Prostate gland (tissue), 2 donors: ENCODE data around the gene NOP53.

Source experiments
- POLR2A ChIP-seq: fragments of 450-650 bp; IDR thresholded peaks from one replicate; pipeline ENCODE4 v1.6.1; 2016; ENCODE audit warnings: antibody characterized with exemption, mild to moderate bottlenecking
- POLR2AphosphoS5 ChIP-seq: sonication (generic); formaldehyde crosslinking; IDR thresholded peaks from one replicate; pipeline ENCODE4 v1.6.1; 2017; ENCODE audit warnings: antibody characterized with exemption
- TF ChIP-seq, protein P1 (sequence below), 4 experiments: fragments of 200-600 bp in 2 of 4; fragments of 450-650 bp in 2 of 4; sonication (generic) in 2 of 4; IDR thresholded peaks; 1 replicate in 3 of 4; 2 replicates in 1 of 4; pipeline ENCODE4 v1.5.1; 2016 to 2019; ENCODE audit warnings: antibody characterized with exemption in 4 of 4, mild to moderate bottlenecking in 2 of 4, moderate library complexity in 2 of 4

DNA sequence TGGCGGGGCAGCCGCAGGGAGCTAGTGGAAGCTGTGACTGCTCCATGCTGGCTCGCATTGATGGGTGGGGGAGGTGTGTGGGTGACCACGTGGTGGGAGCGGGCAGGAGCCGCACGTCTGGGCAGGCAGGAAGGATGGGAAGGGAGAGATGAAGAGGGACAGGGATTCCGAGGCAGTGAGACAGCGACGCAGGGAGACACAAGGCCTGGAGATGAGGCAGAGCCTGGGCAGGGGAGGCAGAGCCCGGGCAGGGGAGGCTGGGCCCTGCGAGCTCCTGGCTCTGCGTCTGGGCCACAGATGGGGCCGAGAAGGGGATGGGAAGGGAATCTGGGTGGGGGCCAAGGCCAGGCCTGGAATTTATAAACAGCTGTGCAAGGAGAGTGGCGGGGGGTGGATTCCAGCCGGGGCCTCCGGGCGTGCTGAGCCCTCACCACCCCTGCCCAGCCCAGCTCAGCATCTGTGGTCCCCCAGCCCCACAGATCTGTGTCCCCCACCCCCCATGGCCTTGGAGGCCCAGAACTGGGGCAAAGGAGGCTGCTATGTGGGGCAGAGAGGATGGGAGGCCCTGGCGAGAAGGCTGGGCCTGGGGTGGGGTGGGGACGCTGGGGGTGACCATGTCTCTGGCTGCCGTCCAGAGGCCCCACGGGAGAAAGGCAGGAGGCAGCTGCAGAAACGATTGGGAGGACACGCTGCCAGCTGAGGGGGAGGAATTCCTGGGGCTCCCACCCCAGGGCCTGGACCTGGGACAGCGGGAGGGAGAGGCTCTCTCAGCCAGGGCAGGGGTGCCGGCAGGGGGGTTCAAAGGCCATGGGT, 26.1 kb upstream of the NOP53 start:
- TF ChIP-seq POLR2A (peak; percentile 51), POLR2AphosphoS5 (peak; percentile 89)
- TF ChIP-seq, protein P1, sequence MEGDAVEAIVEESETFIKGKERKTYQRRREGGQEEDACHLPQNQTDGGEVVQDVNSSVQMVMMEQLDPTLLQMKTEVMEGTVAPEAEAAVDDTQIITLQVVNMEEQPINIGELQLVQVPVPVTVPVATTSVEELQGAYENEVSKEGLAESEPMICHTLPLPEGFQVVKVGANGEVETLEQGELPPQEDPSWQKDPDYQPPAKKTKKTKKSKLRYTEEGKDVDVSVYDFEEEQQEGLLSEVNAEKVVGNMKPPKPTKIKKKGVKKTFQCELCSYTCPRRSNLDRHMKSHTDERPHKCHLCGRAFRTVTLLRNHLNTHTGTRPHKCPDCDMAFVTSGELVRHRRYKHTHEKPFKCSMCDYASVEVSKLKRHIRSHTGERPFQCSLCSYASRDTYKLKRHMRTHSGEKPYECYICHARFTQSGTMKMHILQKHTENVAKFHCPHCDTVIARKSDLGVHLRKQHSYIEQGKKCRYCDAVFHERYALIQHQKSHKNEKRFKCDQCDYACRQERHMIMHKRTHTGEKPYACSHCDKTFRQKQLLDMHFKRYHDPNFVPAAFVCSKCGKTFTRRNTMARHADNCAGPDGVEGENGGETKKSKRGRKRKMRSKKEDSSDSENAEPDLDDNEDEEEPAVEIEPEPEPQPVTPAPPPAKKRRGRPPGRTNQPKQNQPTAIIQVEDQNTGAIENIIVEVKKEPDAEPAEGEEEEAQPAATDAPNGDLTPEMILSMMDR (IDR thresholded peaks at IDR 0.05) = no peak
